Measurements from ENCODE around the gene RNPEPL1.

The RNPEPL1 gene

DNA sequence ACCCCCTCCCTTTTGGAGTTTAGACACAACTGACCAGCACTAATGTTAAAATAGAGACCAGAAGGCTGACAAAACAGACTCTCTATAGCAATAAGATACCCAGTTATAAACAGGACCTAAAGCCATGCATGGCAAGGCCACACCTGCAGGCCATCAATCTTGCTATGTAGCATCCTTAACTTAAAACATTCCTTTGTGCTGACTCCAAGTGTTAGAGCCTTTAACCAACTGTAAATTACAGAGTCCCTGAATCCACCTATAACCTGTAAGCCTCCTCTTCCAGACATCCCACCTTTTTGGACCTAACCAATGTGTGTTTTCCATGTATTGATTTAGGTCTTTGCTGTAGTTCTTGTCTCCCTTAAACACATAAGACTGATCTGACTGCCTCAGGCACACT is 28.4 kb upstream of the RNPEPL1 start:
- TF ChIP-seq, protein P1, sequence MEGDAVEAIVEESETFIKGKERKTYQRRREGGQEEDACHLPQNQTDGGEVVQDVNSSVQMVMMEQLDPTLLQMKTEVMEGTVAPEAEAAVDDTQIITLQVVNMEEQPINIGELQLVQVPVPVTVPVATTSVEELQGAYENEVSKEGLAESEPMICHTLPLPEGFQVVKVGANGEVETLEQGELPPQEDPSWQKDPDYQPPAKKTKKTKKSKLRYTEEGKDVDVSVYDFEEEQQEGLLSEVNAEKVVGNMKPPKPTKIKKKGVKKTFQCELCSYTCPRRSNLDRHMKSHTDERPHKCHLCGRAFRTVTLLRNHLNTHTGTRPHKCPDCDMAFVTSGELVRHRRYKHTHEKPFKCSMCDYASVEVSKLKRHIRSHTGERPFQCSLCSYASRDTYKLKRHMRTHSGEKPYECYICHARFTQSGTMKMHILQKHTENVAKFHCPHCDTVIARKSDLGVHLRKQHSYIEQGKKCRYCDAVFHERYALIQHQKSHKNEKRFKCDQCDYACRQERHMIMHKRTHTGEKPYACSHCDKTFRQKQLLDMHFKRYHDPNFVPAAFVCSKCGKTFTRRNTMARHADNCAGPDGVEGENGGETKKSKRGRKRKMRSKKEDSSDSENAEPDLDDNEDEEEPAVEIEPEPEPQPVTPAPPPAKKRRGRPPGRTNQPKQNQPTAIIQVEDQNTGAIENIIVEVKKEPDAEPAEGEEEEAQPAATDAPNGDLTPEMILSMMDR (IDR thresholded peaks at IDR 0.05; ENCODE audit: control insufficient read depth, insufficient read depth, low read depth, low read length, missing control alignments) = no peak
- H3K4me3 ChIP-seq (ENCODE audit: control insufficient read depth, low read depth, low read length) = no peak overlapping the region

DNA sequence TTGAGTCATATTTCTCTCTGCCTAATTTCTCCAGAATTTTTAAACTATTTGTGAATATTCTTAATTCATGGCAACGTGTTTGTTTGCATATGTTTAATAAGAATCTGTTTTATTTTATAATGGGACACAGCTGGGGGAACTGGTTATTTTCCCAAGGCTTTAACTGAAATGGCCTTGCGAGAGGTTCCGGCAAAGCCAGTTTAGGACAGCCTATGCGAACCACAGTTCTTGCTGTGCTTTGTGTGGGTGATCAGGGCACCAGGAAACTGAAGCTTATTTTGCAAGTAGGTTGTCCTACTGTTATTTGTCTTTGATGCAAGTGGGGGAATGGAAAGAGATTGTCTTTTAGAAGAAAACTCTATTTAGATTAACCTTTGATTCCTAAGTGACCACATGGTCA is 17.0 kb upstream of the RNPEPL1 start:
- no peak for DNase-seq (ENCODE audit: low read depth)
- TF ChIP-seq, protein P1 (IDR thresholded peaks at IDR 0.05; ENCODE audit: control insufficient read depth, insufficient read depth, low read depth, low read length, missing control alignments) = no peak
- H3K4me3 ChIP-seq (ENCODE audit: control insufficient read depth, low read depth, low read length) = no peak overlapping the region

More for the DNA sequence above, 28.4 kb upstream of the RNPEPL1 start:
- no peak for DNase-seq (ENCODE audit: low read depth)

GRCh38 chr2:240551811-240552210 is 16.5 kb upstream of the RNPEPL1 start:
- TF ChIP-seq, protein P1 (IDR thresholded peaks at IDR 0.05; ENCODE audit: control insufficient read depth, insufficient read depth, low read depth, low read length, missing control alignments) = no peak
- DNase-seq (ENCODE audit: low read depth) = no peak
- H3K4me3 ChIP-seq (ENCODE audit: control insufficient read depth, low read depth, low read length) = no peak overlapping the region

- no peak overlapping the region for H3K4me3 ChIP-seq (ENCODE audit: control insufficient read depth, low read depth, low read length)
- DNase-seq (ENCODE audit: low read depth) = no peak
Observed at GRCh38 chr2:240553956-240554480, 14.3 kb upstream of the RNPEPL1 start.

DNA sequence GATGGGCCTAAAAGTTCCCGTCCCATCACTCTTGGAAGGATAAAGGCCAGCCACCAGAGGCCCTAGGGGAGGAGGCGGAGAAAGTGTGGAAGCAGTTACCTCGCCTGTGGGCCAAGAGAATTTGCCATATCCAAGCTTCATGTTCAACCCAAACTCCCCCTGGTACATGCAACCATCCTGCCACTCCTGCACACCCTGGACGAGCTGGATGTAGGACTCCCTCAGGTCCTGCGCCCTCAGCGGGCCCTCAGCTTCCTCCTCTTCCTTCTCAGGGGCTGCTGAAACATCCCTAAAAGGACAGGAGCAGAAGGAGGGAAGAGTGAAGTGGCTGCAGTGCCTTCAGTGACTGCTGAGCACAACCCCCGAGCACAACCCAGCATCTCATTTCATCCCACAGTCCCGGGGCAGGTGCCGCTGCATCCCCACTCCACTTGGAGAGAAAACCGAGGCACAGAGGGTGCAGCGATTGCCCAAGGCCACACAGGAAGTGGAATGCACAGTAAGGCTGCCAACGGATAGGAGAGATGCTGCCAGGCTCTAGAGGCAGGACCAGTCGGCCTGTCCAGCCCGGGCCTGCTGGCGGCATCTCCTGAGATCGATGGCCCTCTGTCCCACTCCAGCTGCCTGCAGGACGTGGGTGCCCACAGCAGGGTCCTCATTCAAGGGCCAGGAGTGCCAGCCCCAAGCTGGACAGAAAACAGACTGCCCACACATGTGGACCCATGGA is 13.4 kb upstream of the RNPEPL1 start:
- TF ChIP-seq, protein P1 (IDR thresholded peaks at IDR 0.05; ENCODE audit: control insufficient read depth, insufficient read depth, low read depth, low read length, missing control alignments) = no peak
- DNase-seq (ENCODE audit: low read depth) = no peak
- H3K4me3 ChIP-seq (ENCODE audit: control insufficient read depth, low read depth, low read length) = no peak overlapping the region

More at GRCh38 chr2:240553956-240554480, 14.3 kb upstream of the RNPEPL1 start:
- TF ChIP-seq, protein P1 (IDR thresholded peaks at IDR 0.05; ENCODE audit: control insufficient read depth, insufficient read depth, low read depth, low read length, missing control alignments) = no peak

DNA sequence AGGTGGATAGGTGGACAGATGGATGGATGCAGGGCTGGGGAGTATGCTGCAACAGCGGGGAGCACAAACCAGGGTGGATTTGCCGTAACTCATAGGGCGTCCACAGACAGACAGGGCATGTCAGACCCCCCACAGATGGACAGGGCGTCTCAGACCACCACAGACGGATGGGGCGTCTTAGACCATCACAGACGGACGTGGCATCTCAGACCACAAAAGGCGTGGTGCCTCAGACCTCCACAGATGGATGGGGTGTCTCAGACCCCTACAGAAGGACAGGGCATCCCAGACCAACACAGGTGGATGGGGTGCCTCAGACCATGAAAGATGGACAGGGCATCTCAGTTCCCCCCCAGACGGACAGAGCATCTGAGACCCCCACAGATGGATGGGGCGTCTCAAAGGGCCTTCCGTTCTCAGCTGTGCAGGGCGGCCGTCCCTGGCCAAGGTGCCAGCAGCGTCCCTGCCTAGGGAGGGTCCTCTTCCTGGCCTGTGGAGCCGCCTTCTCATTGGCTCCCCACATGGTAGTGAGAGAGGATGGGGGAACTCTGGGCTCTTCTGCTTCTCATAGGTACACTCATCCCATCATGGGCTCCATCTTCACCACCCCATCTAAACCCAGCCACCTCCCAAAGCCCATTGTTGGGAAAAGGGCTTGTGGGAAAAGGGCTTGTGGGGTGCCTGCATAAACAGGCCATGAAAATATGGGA is 12.6 kb upstream of the RNPEPL1 start:
- H3K4me3 ChIP-seq (ENCODE audit: control insufficient read depth, low read depth, low read length) = no peak overlapping the region
- no peak for DNase-seq (ENCODE audit: low read depth)
- TF ChIP-seq, protein P1 (IDR thresholded peaks at IDR 0.05; ENCODE audit: control insufficient read depth, insufficient read depth, low read depth, low read length, missing control alignments) = no peak

Measured in AG09309 (cell line).